DND-41 (cell line): Measurements from ENCODE around the gene AKAP6.

Experiments used
- EZH2 ChIP-seq: IDR thresholded peaks from 3 replicates; pipeline ENCODE4 v1.6.1; 2012; ENCODE audit warnings: borderline replicate concordance, low read depth, mild to moderate bottlenecking, moderate library complexity, low read length, inconsistent platforms; ENCODE audit not compliant: severe bottlenecking
- TF ChIP-seq, protein P1 (sequence below): IDR thresholded peaks from 2 replicates; pipeline ENCODE4 v1.5.1; 2012; ENCODE audit warnings: borderline replicate concordance, low read length, moderate library complexity, mild to moderate bottlenecking; ENCODE audit not compliant: poor library complexity, severe bottlenecking; ENCODE audit errors: extremely low read depth

DNA sequence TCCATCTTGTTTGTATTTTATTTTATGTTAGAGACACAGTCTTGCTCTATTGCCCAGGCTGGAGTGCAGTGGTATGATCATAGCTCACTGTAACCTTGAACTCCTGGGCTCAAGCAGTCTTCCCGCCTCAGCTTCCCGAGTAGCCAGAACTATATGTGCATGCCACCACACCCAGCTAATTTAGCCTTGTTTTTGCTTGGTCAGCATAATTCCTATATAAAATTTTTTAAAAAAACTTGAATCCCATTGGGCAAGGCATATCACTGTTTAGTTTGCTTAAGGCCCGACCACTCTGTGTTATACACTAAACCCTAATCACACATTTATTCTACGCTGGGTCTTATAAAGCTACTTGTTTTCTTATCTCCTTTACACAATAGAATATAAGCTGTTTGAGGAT lies 266.4 kb downstream of the AKAP6 start:
- TF ChIP-seq, protein P1, sequence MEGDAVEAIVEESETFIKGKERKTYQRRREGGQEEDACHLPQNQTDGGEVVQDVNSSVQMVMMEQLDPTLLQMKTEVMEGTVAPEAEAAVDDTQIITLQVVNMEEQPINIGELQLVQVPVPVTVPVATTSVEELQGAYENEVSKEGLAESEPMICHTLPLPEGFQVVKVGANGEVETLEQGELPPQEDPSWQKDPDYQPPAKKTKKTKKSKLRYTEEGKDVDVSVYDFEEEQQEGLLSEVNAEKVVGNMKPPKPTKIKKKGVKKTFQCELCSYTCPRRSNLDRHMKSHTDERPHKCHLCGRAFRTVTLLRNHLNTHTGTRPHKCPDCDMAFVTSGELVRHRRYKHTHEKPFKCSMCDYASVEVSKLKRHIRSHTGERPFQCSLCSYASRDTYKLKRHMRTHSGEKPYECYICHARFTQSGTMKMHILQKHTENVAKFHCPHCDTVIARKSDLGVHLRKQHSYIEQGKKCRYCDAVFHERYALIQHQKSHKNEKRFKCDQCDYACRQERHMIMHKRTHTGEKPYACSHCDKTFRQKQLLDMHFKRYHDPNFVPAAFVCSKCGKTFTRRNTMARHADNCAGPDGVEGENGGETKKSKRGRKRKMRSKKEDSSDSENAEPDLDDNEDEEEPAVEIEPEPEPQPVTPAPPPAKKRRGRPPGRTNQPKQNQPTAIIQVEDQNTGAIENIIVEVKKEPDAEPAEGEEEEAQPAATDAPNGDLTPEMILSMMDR, result no peak
- no peak for TF ChIP-seq EZH2
